Heart left ventricle (tissue), 13 donors: ENCODE data around the gene IMMP2L.
"Not testable (repeated sequence)": the region's sequence is repeated elsewhere in the genome, so short reads cannot be mapped to it uniquely, and the experiment has no call there.

ENCODE experiments used
- CTCF ChIP-seq, 12 donors: fragments of 200-600 bp; sonication (generic) in 4 of 12; IDR thresholded peaks; one replicate each; pipeline versions ENCODE4 v1.5.0 to v1.8.0; 2018 to 2022; ENCODE audit warnings: antibody characterized with exemption in 12 of 12, mild to moderate bottlenecking in 5 of 12
- POLR2A ChIP-seq, 2 donors: fragments of 450-650 bp; IDR thresholded peaks; one replicate each; pipeline ENCODE4 v1.6.1; 2017; ENCODE audit warnings: antibody characterized with exemption in 2 of 2, mild to moderate bottlenecking in 2 of 2, moderate library complexity in 2 of 2
- donor health status: ischemic (EF 13 %, LVEDD 7.1; RV severe dilation, severe dysfunction).
- donor health status: DM: no; HTN: yes; CAD: no.
- donor health status: DM: no; HTN: no; CAD: no.
- donor health status: ischemic (EF 25% LVEDD 6.9; RV normal size, moderate dysfunction).
- donor health status: ischemic (EF 25% LVEDD 5.7; RV mildly dilated, moderate dysfunction).
- donor health status: ischemic (EF 35%, LVEDD 5.7; RV mildly dilated, moderate dysfunction).
- donor health status: nonischemic (EF 11% LVEDD 7.7; RV severe dilation, severe dysfunction).
- donor health status: DM: yes; HTN: yes; CAD: no.
- donor health status: PGD.
- donor health status: ischemic (EF 29% LVEDD 5.4; RV normal size, mild dysfunction).
- donor health status: nonischemic (EF 23%, LVEDD 6.1; RV moderate dilation, normal function).

GRCh38 chr7:111447502-111447901 lies 114.8 kb downstream of the IMMP2L start:
- TF ChIP-seq CTCF, POLR2A (IDR thresholded peaks at IDR 0.05): not testable (repeated sequence)
